M059J (cell line): ENCODE data around the gene TUBGCP3. TPM values are rescaled to one million over a fixed set of nuclear protein-coding genes. Genes with fewer than 3 reads are reported as not detected.

Source experiments
- DNase-seq: peaks from one replicate; pipeline ENCODE4 v3.0.0-alpha.2; 2012; ENCODE audit warnings: low read depth
- total RNA-seq: library from RNA; depleted of rRNA; stranded (reverse); fragments of >200 nt; shearing (Covaris generic); gene quantifications from 2 replicates; pipeline ENCODE4 v1.2.3, GENCODE V29; 2014; rRNA removed

Gene TUBGCP3
- total RNA-seq, 1 experiment from 2014 or later, result 16.3 TPM

DNA sequence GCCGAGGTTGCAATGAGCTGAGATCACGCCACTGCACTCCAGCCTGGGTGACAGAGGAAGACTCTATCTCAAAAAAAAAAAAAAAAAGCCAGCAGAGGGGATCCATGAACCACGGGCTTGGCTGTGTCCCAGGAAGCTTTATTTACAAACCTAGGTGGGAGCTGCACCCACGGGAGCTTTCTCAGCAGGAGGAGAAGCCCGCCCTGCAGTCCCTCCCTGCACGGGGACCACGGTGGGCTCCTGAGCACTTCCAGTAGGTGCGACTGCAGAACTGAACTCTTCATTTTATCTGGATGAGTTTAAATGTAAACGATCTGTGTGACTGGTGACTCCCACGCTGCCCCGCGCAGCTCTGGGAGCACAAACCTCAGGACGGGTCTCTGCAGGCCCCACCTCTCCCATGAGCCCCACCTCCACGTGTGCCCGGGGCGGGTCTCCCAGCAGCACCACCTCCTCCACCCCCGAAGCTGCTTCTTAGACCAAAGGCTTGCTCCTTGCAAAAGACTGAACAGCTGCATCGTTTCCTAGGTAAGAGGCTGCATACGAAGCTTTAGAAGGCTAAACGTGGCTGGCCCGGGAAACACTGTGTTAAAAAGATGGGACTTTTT, 145.4 kb downstream of the TUBGCP3 start:
- no peak for DNase-seq

DNA sequence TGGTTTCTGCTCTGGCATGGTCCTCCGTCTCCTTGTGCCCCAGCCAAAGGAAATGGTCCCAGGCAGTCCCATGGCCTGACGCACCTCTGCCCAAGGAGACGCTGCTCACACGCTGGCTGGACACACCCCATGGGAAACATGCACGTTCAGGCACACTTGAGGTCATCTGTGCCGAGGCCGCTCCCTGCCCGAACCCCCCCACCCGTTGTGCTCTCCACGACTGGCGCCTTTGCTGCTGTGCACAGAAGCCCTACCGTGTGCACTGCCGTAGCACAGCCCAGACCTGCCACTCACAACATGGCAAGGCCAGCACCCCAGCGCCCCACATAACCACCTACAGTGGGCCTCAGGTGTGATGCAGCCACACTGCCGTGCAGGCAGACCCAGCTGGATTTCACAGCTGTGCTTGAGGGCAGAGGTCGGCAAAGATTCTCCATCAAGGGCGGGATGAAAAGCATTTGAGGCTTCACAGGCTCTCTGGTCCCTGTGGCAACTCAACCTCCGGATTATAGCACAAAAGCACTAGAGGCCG, 146.1 kb downstream of the TUBGCP3 start:
- DNase-seq, result no peak

DNA sequence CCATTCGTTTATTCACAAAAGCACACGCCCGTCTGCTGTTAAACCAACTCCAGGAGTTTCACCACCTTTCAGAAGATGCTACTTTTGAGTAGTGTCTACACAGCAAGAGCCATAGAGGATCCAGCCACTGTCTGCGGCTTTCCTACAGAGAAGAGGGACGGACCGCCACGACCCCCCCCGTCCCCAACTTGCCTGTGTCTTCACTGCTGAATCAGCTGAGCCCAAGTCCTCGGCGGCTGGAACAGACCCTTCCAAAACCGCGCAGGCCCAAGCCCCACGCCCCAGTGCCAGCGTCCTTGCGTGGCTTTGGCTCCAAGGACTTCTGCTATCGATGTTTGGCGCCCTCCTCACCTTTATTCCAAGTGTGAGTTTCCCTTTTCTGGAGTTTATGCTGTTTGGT, 146.7 kb downstream of the TUBGCP3 start:
- DNase-seq, result no peak

DNA sequence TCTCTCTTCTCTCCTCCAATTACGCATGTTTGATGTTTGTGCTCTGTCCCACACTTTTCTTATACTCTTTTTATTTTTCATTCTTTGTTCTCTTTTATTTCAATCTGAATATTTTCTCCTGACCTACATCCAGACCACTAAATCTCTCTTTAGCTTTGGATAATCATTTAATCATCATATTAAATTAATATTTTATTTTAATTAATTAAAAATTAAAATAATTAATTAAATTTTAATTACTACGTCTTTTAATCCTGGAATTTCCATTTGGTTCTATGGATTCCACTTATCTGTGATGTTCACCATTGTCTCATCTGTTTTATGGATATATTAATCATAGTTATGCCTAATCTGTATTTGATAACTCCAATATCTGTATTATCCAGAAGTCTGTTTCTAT, 149.4 kb downstream of the TUBGCP3 start:
- no peak for DNase-seq

DNA sequence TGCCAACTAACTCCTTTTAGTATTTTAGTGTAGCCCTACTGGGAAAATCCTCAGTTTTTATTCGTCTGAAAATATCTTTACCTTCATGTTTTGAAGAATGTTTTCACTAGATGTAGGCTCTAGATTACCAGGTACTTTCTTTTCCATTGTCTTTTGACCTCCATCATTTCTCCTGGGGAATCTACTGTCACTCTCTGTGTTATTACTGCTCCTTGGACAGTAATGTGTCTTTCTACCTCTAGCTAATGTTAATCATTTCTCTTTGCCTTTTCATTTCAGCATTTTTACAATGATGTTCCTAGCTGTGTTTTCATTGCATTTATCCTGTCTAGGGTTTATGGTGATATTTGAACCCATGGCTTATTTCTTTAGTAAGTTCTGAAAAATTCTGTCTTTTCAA, 149.9 kb downstream of the TUBGCP3 start:
- no peak for DNase-seq

DNA sequence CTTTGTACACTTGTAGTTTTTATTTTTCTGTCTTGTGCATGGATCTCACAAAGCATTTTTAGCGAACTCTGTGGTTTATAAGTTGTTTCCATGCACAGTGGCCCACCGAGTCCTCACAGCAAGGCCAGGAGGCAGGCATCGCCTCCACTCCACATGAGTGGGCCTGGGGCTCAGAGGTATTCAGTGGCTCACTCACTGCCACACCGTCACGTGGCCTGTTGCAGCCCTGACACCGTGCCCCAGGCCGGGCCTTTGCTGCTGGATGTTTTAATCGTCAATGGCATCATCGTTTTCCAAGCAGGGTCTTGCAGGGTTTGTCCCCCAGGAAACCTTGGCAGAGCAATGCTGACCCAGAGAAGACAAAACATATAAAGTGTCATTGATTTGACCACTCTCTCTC, 152.0 kb downstream of the TUBGCP3 start:
- no peak for DNase-seq

Other genes starting within 250 kb of the TUBGCP3 start
- not detected in 2 replicates for gene SPACA7, start 211.8 kb downstream of the TUBGCP3 start, total RNA-seq
- gene ATP11A, start 101.9 kb upstream of the TUBGCP3 start, total RNA-seq, result 3.6 and 6.0 TPM in 2 replicates